SW480 (cell line): ENCODE results near the gene SLC2A6.
A peak's percentile ranks its signal among the peaks of the same experiment; 100 is the strongest.

Experiments
- DNase-seq: peaks from one replicate; pipeline ENCODE4 v3.0.0-alpha.2; 2016; ENCODE audit warnings: low spot score

The SLC2A6 gene

GRCh38 chr9:133478851-133479711 is at the start of gene SLC2A6:
SLC2A6 (minus strand) TSS chr9:133479099; CDS start chr9:133479059, 40 bp downstream.
- DNase-seq = peak; percentile 82

GRCh38 chr9:133528001-133528875 is 49.3 kb upstream of the SLC2A6 start:
- peak; percentile 33 for DNase-seq

- no peak for DNase-seq
Measured at GRCh38 chr9:133527444-133527920, 48.6 kb upstream of the SLC2A6 start.

GRCh38 chr9:133526721-133527321 is 47.9 kb upstream of the SLC2A6 start:
- no peak for DNase-seq

GRCh38 chr9:133525677-133526076 is 46.8 kb upstream of the SLC2A6 start:
- DNase-seq = no peak

- DNase-seq = no peak
Measured at GRCh38 chr9:133524679-133525228, 45.9 kb upstream of the SLC2A6 start, which contains the start of gene MYMK. MYMK (minus strand) TSS chr9:133524959; CDS start chr9:133524844, 115 bp downstream.

GRCh38 chr9:133524146-133524545 is 45.2 kb upstream of the SLC2A6 start:
- no peak for DNase-seq

GRCh38 chr9:133523106-133523505 is 44.2 kb upstream of the SLC2A6 start:
- no peak for DNase-seq

GRCh38 chr9:133522073-133522910 is 43.4 kb upstream of the SLC2A6 start:
- peak; percentile 57 for DNase-seq

GRCh38 chr9:133521122-133522072 is 42.5 kb upstream of the SLC2A6 start:
- DNase-seq = no peak

- no peak for DNase-seq
Measured at GRCh38 chr9:133520121-133520835, 41.4 kb upstream of the SLC2A6 start.

- DNase-seq = no peak
Measured at GRCh38 chr9:133519693-133520092, 40.8 kb upstream of the SLC2A6 start.

GRCh38 chr9:133518706-133519449 is 40.0 kb upstream of the SLC2A6 start:
- DNase-seq = no peak

GRCh38 chr9:133518200-133518599 is 39.3 kb upstream of the SLC2A6 start:
- DNase-seq = no peak

- DNase-seq = no peak
Measured at GRCh38 chr9:133517711-133518110, 38.8 kb upstream of the SLC2A6 start.

GRCh38 chr9:133516961-133517350 is 38.1 kb upstream of the SLC2A6 start:
- DNase-seq = no peak

- DNase-seq = no peak
Measured at GRCh38 chr9:133516256-133516960, 37.5 kb upstream of the SLC2A6 start.
